T-helper 1 cell (primary cell): ENCODE data around the gene ZBTB46.

ENCODE experiments used
- DNase-seq, 5 donors: peaks; one replicate each; pipeline ENCODE4 v3.0.0-alpha.2; 2012 to 2020

Gene ZBTB46

DNA sequence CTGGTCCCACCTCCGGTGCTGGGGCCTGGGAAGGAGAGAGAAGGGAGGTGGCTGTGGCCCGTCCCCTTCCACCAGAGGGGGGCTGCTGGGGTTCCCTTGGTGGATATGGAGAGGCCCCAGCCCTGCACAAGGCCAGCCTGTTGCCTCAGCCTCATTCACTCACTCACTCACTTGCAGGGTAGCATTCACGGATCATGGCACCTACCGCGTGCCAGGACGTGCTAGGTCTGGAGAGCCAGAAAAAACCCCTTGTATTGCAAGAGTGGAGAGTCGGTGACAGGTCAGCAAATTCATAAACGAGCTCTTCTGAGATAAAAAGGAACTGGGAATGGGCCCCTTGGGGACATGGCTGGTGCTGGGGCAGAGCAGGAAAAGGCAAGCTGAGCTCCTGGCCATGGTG lies 6.4 kb upstream of the ZBTB46 start:
- no peak for DNase-seq

DNA sequence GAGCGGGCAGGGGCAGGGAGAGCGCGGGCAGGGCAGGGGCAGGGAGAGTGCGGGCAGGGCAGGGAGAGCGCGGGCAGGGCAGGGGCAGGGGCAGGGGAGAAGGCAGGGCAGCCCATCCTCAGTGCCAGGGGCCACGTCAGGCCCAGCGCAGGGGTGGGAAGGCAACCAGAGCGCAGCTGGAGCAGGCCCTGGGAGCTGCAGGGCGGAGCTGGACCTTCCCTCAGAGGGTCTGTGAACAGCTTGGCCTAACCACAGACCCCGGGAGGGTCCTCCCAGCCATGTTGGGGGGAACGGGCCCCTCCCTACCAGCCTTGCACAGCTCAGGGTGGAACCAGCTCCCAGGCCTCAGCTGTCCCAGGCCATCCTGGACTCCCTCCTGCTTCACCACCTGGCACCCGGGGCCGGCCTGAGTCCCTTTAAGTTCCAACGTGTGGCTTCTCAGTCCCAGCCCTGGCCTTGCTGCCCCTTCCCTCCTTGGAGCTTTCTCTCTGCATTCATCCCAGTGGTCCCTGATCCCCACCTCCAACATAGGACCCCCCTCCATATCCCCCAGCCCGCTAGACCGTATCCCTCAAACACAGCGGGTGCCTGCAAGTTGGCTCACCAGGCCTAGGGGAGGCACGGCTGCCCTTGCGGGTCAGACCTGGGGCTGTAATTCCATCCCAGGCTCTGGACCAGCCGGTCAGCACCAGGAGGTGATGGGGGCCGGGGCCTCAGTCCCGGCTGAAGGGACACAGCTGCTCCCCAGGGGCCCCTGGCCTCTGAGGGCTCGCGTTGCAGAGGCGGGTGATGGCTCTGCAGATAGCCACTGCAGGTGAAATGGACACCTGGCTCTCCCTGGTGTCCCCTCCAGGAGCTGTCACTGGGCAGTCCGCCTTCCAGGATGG lies 5.6 kb upstream of the ZBTB46 start:
- no peak for DNase-seq

DNA sequence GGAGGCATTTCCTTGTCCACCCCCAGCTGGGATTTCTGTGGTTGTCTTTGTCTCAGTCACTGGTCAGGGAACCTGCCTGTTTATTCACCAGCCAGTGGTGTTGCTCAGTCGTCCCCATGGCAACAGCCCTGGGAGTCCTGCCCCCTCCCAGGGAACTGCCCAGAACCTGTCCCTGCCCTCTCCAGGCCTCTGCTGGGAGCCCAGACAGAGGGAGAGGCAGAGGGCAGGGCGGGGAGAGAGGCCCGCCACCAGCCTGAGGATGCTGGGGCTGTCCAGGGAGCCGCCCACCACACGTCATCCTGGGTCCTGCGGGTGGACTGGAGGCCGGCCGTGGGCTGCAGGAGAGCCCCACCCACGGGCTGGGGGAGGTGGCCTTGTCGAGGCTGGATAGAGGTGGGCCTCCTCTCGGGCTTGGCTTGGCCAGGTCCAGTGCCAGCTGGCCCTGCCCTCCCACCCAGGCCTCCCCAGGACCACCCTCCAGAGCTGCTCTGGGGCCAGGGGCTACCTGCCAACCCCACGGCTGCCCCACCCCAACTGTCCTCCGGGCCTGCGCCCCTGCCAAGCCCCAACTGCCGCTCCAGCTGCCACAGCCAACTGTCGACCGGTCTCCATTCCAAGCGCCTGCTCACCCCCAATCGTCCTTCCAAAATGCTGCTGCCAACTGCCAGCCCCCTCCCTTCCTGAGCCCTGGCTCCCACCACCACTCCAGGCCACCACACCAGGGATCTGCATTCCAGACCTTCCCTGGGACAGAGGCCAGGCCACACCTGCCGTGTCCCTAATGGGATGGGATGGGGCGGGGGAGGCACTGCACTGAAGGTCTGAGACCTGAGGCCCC lies 4.2 kb upstream of the ZBTB46 start:
- DNase-seq = no peak

DNA sequence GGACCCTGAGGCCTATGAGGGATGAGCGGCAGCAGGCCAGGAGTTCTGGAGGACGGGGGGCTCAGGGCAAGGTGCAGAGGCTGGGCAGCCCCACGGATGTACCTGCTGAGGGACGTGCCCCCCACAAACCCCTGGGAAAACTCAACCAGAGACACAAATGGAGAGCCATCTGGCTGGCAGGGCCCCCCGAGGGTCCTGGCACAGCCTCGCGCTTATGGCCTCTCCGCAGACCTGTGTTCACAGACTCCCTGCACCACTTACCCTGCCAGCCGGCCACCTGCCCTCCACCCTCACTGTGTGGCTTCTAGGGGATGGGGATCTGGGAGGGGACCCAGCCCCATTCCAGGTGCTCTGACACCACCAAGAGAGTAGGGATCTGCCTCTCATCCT lies 3.4 kb upstream of the ZBTB46 start:
- no peak for DNase-seq

DNA sequence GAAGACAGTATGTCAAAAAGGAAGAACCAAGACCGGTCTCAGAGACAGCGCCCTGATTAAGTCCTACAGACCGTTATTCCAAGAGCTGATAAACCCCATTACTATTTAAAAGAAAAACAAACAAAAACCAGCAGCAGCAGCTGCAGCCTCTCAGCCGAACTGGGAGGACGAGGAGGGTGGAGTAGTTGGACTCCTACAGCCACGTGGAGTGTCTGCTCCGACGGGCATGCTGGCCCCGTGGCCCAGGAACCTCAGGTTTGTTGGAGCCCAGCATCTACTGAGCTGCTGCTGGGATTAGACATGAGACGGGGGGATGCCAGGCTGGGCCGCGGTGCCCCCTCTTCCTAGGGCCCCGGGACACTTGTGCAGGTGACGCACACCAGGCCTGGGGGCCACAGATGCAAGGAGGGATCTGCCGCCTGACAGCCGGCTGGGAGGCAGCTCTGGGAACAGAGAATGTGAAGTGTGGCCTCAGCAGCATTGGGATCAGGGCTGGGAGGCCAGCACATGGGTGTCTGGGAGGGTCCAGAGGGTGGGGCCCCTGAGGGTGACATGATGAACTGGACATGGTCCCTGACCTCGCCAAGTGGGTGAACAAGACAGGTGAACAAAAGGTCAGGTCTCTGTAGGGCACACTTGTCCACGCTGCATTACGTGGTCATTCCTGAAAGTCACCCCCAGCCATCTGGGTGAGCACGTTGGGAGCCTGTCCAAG lies 2.9 kb upstream of the ZBTB46 start:
- DNase-seq = no peak

DNA sequence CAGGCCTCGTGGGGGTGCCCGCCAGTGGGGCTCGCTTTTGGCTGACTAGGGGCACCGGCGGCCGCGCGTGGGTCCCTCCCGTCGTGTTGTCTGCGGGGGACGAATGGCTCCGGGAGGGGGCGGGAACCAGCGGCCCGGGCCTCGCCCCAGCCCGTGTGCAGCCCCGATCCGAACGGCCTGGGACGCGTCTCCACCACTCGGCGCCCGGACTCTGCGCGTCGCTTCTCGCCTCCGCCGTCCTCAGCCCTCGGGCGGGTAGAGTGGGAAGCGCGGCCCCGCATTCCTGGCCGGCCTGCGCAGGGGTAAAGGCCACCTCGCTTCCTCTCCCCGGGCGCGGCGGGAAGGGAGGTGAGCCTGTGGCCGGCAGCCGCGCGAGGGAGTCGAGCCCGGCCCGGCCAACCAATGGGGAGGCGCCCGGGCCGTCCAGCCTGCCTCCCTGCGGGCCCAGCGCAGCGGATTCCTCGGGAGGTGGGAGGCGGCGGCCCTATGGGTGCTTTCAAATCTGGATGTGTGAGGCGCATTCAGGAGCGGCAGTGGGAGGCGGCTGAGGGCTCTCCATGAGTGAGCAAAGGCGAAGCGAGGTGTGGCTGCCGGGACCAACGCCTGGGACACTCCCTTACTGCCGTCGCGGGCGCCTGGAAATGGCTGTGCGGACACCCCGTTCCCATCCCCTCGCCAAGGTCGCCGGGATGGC lies 1.1 kb upstream of the ZBTB46 start:
- DNase-seq = no peak

DNA sequence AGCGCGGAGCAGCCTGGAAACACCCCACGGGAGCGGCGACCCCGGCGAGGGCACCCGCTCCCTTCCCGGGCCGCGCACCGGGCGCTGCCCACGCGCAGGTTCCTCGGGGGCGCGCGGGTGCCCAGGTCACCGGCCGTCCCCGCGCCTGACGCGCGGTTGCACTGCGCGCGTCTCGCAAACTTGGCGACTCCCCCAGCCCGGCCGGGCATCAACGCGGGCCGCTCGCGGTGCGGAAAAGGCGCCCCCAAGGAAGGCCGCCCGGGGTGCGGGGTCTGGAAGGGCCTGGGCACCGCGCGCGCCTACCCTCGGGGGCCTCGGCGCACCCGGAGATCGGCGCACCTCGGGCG lies 555 bp upstream of the ZBTB46 start:
- DNase-seq = no peak

DNA sequence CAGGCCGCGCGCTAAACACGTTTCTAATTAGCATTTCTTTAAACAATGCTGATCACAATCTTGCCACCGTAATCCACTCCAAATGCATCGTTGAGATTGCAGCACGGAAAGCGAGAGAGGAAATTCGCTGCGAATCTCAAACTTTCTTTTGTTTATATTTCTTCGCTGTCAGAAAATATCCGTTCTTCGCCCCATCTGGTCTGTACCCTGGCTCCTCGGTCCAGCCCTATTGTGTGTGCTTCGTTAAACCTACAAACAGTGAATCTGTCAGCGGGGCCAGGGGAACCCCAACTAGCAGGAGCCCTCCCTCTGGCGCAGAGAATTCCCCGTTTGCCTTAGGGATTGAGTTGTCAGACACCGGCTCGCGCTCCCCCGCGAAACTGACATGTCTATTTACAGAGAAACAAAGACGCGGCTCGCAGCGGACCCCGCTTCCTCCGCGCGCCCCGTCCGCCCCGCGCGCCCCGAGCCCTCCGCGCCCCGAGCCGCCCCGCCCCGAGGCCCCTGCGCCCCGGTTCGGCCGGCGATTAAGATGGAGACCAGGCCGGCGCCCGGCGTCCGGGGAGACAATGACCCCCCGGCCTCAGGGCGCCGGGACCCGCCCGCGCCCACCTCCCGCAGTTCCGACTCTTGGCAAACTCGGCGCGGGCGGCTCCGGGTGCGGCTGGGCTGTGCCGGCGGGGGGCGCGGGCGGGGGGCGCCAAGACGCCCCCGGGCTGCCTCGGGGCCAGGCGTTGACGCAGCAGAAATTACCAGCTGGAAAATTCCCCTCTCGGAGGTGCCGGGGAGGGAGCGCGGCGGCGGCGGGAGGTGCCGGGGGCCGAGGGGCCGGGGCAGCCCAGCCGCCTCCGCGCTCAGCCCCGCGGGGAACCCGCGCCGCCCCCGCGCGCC lies 874 bp downstream of the ZBTB46 start:
- no peak for DNase-seq

DNA sequence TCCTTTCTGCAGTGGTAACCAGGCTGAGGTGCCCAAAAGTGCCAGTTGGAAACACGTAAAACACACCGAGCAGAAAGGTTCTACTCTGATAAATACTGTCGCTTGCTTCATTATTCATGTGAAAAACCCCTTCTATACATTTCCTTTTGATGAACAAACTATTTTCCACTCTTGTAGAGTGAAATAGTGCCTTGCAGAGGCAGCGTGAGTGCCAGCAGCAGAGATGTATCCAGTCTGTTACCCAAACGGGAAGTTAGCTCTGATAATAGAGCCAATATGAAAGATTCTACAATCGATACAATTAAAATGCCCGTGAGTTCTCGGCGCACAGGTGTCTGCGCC lies 1.5 kb downstream of the ZBTB46 start:
- no peak for DNase-seq

DNA sequence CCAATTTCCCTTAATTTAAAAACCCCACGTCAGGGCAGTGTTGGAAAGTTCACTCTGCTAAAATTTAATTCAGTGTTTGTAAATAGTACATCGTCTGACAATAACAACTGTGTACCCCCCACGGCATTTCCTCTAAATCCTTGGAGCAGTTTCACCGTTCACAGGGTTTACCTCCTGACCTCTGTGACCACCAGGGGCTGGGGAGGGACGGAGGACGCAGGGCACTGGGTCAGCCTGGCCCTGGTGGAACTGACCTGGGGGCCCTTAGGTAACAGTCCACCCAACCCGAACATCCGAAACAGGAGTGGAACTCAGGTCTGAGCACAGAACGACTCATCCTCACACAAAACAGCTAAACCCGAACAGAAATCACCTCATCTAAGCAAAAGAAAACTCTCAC lies 2.1 kb downstream of the ZBTB46 start:
- no peak for DNase-seq

DNA sequence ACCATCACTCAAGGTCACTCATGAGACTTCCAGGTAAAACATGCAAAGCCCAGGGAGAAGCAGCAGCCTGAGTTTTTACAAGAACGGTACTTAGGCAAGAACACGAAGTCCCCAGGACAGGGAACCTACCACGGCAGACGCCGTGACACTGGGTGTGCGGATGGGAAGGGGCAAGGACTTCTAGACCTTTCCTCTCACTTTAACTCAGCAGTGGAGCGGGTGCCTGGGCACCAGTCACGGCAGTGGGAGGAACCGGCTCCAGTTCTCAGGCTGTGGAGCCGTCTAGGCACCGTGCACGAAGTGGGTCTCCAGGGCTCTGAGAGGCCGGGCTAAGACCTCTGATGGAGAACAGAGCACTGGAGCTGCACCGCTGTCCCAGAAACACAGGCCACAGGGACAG lies 2.5 kb downstream of the ZBTB46 start:
- DNase-seq = no peak

DNA sequence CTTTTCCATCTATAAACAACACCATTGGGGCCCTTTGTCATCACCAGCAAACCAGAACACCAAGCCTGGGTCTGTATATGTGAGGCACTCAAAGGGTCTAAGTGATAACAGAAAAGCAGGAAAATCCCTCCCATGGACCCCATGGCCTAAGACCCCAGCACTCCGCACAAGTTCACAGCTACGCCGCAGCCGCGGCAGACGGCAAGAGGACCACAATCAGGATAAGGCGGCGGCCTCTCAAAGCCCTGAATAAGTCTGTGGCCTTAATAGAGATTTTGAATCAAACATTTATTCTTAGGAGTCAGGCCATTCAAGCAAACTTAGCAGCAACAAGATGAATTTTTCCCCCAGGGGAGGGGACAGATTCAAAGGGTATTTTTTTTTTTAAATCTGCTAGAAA lies 2.9 kb downstream of the ZBTB46 start:
- DNase-seq = no peak

DNA sequence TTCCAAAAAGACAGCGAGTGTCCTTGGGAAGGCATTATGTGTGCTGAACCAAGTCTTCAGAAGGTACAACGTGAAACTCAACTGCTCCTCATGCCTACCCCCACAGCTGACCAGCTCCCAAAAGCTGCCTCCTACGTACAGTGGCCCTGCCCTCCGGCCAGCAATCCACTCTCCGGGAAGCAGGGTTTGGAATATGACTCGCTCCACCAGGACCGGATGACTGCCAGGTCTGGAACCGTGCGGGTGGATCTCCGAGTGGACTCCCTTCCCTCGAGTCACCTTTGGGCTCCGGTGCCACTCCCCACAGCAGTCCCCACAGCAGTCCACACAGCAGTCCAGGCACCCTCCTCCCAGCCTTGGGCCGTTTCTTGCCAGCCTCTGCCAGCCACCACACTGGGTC lies 4.3 kb downstream of the ZBTB46 start:
- no peak for DNase-seq

DNA sequence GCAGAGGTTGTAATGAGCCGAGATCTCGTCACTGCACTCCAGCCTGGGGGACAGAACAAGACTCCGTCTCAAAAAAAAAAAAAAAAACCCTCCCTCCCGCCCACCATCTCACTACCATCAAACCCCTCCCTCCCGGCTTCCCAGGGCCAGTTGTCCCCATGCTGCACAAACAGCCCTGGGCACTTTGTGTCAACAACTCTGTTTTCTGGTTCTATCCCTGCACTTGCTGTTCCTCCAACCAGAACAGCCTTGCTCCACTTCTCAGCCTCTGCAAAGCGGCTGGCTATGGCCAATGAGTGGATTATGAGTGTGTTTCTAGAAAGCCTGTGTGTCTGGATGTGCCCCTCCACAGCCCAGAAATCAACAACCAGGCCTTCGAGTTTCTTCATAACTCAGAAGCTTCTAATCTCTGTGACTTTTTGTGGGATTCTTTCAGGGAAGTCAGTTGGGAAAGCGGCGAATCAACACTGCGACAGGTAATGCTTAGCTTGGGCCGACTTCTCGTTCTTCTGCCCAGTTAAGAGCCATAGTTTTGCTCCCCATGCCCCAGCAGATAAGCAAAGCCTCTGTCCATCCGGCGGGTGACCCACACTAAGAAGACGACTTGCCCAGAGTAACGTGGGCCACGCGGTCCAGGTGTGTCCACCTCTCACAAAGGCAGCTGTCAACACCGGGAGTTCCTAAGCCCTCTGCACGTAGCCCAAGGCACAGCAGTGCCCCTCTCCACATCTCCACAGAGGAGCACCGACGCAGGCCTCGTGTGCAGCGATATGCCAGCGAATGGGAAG lies 5.5 kb downstream of the ZBTB46 start:
- DNase-seq = no peak

DNA sequence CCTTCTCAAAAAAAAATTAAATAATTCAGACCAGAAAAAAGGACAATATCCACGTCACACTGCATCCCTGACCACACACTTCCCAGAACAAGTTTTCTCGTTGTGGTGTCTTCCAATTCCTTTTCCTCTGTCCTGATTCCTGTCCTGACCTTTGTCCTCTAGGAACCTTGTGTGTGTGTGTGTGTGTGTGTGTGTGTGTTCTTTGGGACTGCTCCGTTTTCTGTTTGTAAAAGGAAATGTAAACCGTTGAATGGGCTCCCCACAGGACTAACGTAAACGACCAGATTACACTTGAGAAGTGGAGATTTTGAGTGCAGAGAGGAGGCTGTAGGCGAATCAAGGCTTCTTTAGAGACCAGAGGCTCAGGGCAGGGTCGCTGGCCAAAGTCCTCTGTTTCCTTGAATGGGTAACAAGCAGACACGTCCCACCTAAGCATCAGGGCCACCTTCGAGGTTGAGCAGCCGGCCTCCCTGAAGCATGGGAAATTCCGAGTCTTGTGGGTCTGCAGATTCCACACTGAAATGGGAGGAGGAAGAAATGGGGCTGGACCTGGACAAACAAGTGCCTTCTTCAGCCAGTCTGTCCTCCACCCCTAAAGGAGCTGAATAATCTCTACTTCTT lies 7.3 kb downstream of the ZBTB46 start:
- no peak for DNase-seq

DNA sequence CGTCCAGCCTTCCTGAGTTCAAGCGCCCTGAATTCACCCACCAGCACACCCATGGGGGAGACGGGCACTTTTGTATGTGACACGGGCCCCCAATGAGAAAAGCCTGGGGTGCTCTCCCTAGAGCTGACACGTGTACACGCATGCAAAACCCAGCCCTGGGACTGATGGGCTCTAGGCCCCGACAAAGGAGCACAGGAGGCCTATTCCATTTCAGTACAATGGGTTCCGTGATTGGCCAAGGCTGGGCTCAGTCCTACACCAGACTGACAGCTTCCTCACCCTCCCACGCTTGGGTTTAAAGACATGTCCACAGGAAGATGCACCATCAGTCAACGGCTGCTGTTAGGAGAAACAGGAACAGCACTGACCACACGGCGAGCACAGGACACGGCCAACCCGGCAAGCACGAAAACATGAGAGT lies 8.8 kb downstream of the ZBTB46 start:
- no peak for DNase-seq

DNA sequence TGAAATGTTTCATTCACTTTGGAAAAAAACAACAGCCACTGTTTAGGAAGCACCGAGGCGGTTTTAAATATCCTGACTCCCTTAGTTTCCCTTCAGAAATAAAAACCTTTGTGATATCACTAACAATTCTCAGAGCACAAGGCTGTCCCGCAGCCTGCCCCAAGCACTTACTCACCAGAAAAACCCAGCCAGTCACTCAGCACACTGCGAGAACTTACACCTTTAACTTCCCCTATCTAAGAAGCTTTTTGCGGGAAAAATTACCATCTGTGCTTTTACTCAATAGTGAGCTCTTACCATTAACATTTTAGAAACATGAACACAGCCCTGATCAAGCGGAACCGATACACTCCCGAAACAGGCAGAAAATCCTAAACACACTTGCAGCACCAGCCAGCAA lies 9.3 kb downstream of the ZBTB46 start:
- DNase-seq = no peak

DNA sequence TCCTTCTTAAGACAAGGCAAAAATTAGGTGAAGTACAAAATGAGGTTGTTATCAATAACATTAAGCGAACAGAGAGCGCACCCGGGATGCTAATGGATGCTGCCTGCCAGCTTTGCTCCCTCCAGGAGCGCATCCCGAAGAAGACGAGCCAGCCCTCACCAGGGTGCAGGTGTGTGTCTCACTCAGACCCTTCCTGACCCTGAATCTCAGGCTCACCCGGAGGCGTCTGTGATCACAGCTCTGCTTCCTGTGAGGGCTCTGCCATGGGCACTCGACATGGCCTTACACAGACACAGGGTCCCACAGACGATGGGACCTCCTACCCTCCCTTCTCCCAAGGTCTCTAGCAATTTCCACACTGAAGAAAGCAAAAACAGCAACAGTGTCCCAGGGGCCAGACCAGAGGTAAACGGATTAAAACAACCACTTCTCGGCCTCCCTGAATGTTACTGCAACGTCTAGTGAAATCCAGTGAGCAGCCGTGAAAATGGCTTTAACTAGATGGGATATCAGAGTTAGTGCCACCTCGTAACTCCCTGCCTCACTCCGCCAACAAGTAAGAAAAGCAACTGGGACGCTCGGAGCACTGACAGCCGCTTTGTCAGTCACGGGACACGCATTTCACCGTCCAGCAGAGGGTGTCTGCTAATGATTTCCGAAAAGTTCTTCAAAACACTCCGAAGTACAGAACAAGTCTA lies 11.7 kb downstream of the ZBTB46 start:
- DNase-seq = no peak

DNA sequence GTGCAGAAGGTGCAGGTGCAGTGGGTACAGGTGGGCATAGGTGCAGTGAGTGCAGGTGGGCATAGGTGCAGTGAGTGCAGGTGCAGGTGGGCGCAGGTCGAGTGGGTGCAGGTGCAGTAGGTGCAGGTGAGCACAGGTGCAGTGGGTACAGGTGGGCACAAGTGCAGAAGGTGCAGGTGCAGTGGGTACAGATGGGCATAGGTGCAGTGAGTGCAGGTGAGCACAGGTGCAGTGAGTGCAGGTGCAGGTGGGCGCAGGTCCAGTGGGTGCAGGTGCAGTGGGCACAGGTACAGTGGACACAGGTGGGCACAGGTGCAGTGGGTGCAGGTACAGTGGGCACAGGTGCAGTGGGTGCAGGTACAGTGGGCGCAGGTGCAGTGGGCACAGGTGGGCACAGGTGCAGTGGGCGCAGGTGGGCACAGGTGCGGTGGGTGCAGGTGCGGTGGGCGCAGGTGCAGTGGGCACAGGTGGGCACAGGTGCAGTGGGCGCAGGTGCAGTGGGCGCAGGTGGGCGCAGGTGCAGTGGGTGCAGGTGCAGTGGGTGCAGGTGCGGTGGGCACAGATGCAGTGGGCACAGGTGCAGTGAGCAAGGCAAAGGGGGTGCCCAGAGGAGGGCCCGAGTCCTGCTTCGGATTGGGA lies 15.3 kb downstream of the ZBTB46 start:
- DNase-seq = no peak
